HepG2 (cell line): ENCODE measurements around the gene HPCAL1. TPM values are rescaled to one million over a fixed set of nuclear protein-coding genes. Genes with fewer than 3 reads are reported as not detected.

Experiments used
- BCL6 ChIP-seq: IDR thresholded peaks from 2 replicates; pipeline ENCODE4 v1.6.1; 2016; ENCODE audit warnings: missing genetic modification reagents, missing compliant biosample characterization
- CBX1 ChIP-seq: IDR thresholded peaks from one replicate; pipeline ENCODE4 v1.6.1; 2016; ENCODE audit warnings: antibody characterized with exemption, low read depth
- GPN1 ChIP-seq: sonication (generic); formaldehyde crosslinking; IDR thresholded peaks from 2 replicates; pipeline ENCODE4 v1.5.1; 2020; ENCODE audit warnings: missing genetic modification reagents, borderline replicate concordance
- HMGA1 ChIP-seq: sonication (generic); formaldehyde crosslinking; conservative IDR thresholded peaks from 2 replicates; pipeline ENCODE4 v1.4.0; 2020; ENCODE audit warnings: missing genetic modification reagents
- NBN ChIP-seq: fragments of 450-650 bp; conservative IDR thresholded peaks from 2 replicates; pipeline ENCODE4 v1.6.1; 2017
- NR2F2 ChIP-seq: IDR thresholded peaks from 2 replicates; pipeline ENCODE4 v1.6.1; 2012; ENCODE audit warnings: low read depth, inconsistent platforms, borderline replicate concordance
- RAD21 ChIP-seq: fragments of 450-650 bp; formaldehyde crosslinking; IDR thresholded peaks from 2 replicates; pipeline ENCODE4 v1.5.0; 2020; ENCODE audit warnings: mild to moderate bottlenecking
- RBM39 ChIP-seq: fragments of 200-400 bp; formaldehyde crosslinking; IDR thresholded peaks from one replicate; pipeline ENCODE4 v1.6.1; 2018; ENCODE audit warnings: antibody characterized with exemption, mild to moderate bottlenecking, low read depth, low read length; ENCODE audit not compliant: poor library complexity, severe bottlenecking
- TBX3 ChIP-seq: fragments of 450-650 bp; IDR thresholded peaks from 2 replicates; pipeline ENCODE4 v1.6.1; 2017; ENCODE audit warnings: antibody characterized with exemption, mild to moderate bottlenecking, inconsistent platforms, borderline replicate concordance
- ZBTB7A ChIP-seq: sonication (generic); formaldehyde crosslinking; IDR thresholded peaks from 2 replicates; pipeline ENCODE4 v1.8.0; 2022; ENCODE audit warnings: mild to moderate bottlenecking, missing genetic modification reagents
- ZFP36 ChIP-seq: fragments of 150-350 bp; IDR thresholded peaks from 2 replicates; pipeline ENCODE4 v1.6.1; 2018; ENCODE audit warnings: borderline replicate concordance, low read length, low read depth; ENCODE audit not compliant: partially characterized antibody
- ZFP62 ChIP-seq: sonication (generic); formaldehyde crosslinking; IDR thresholded peaks from 2 replicates; pipeline ENCODE4 v1.4.0; 2020; ENCODE audit warnings: missing genetic modification reagents
- ZNF251 ChIP-seq: sonication (generic); formaldehyde crosslinking; IDR thresholded peaks from 2 replicates; pipeline ENCODE4 v1.9.0; 2021; ENCODE audit warnings: mild to moderate bottlenecking, missing genetic modification reagents
- ZNF720 ChIP-seq: sonication (generic); formaldehyde crosslinking; IDR thresholded peaks from 2 replicates; pipeline ENCODE4 v1.4.0; 2020; ENCODE audit warnings: missing genetic modification reagents
- ZNF777 ChIP-seq: sonication (generic); formaldehyde crosslinking; IDR thresholded peaks from 2 replicates; pipeline ENCODE4 v1.4.0; 2020; ENCODE audit warnings: missing genetic modification reagents
- polyA plus RNA-seq, 8 experiments: library from polyadenylated mRNA; depleted of rRNA in 3 of 8; stranded (reverse) in 7 of 8; unstranded in 1 of 8; fragments of >200 nt; fragmentation: Illumina TruSeq in 4 of 8; extraction: Trizol in 4 of 8; gene quantifications; 2 replicates each; pipeline versions ENCODE4 v1.2.1 to v1.2.3, GENCODE V29; 2011 to 2016; ENCODE audit warnings: low read depth in 4 of 8, missing spikeins in 1 of 8, mixed read lengths in 1 of 8; ENCODE audit not compliant: insufficient read depth in 1 of 8
- total RNA-seq, 5 experiments: library from RNA; depleted of rRNA; stranded (reverse); fragments of >200 nt; fragmentation: Illumina TruSeq; extraction: Trizol; gene quantifications; 2 replicates each; pipeline ENCODE4 v1.2.3, GENCODE V29; 2016; ENCODE audit warnings: low read depth in 1 of 5
- TF ChIP-seq, protein P1 (sequence below): sonication (generic); formaldehyde crosslinking; IDR thresholded peaks from 2 replicates; pipeline ENCODE4 v1.4.0; 2020; ENCODE audit warnings: missing genetic modification reagents, mild to moderate bottlenecking, borderline replicate concordance
- TF ChIP-seq, protein P2 (sequence below): sonication (generic); formaldehyde crosslinking; IDR thresholded peaks from 2 replicates; pipeline ENCODE4 v1.8.1; 2022; ENCODE audit warnings: mild to moderate bottlenecking, missing genetic modification reagents
- TF ChIP-seq, protein P3 (sequence below): sonication (generic); formaldehyde crosslinking; IDR thresholded peaks from 2 replicates; pipeline ENCODE4 v1.4.0; 2020; ENCODE audit warnings: missing genetic modification reagents, borderline replicate concordance
- TF ChIP-seq, protein P4 (sequence below): sonication (generic); formaldehyde crosslinking; IDR thresholded peaks from 2 replicates; pipeline ENCODE4 v1.4.0; 2020; ENCODE audit warnings: missing genetic modification reagents

Gene HPCAL1
- total and polyA plus RNA-seq, 2 of the 13 experiments (the other 11 are each of a cell fraction or from before 2014, with no cell fraction given): 29.5 to 29.9 TPM

DNA sequence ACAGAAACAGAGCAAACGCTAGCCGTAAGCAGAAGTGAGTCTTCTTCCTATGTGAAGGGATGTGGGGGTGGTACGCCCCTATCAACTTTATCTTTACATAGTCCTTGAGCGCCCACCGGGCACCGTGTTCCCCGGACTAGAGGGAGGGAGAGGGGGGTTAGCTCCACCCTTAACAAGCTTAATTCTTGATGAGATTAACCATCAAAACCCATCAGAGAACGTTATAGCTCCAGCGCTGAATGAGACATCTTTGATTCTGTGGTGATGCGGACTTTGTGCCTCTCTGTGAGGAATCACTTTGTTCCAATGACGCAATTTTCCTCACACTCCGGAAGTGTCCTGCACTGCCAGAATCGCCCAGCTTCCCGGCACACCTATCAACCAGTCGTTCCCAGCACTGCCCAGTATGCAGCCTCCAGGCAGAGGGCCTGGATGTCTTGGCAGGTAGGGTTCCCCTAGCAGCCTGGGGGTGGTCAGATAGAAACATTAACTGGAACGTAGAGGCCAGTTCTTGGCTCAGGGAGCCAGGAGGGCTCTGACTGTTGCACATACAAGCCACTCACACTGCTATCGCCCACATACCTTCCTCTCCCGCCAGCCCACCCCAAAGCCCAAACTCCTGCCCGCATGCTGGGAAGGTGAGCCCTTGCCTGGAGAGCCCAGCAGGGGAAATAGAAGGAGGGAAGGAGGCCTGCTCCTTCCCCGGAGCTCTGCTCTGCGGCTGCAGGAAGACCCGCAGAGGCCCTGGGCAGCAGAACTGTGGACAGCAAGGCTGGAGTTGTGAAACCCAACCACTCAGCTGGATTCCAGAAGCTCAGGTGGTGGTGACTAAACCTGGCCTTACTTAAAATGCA lies 147.4 kb downstream of the HPCAL1 start (continued):
- TF ChIP-seq NR2F2: no peak; the same call in 1 of the 2 replicates
- TF ChIP-seq, protein P1, sequence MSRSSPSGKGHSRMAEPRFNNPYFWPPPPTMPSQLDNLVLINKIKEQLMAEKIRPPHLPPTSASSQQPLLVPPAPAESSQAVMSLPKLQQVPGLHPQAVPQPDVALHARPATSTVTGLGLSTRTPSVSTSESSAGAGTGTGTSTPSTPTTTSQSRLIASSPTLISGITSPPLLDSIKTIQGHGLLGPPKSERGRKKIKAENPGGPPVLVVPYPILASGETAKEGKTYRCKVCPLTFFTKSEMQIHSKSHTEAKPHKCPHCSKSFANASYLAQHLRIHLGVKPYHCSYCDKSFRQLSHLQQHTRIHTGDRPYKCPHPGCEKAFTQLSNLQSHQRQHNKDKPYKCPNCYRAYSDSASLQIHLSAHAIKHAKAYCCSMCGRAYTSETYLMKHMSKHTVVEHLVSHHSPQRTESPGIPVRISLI (CRISPR knock-in tag): no peak
- TF ChIP-seq CBX1: peak; percentile 55
- no peak for TF ChIP-seq ZNF251
- TF ChIP-seq ZNF720 (CRISPR knock-in tag): no peak
- TF ChIP-seq, protein P2, sequence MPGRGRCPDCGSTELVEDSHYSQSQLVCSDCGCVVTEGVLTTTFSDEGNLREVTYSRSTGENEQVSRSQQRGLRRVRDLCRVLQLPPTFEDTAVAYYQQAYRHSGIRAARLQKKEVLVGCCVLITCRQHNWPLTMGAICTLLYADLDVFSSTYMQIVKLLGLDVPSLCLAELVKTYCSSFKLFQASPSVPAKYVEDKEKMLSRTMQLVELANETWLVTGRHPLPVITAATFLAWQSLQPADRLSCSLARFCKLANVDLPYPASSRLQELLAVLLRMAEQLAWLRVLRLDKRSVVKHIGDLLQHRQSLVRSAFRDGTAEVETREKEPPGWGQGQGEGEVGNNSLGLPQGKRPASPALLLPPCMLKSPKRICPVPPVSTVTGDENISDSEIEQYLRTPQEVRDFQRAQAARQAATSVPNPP (CRISPR knock-in tag): no peak
- TF ChIP-seq HMGA1: no peak
- TF ChIP-seq, protein P3, sequence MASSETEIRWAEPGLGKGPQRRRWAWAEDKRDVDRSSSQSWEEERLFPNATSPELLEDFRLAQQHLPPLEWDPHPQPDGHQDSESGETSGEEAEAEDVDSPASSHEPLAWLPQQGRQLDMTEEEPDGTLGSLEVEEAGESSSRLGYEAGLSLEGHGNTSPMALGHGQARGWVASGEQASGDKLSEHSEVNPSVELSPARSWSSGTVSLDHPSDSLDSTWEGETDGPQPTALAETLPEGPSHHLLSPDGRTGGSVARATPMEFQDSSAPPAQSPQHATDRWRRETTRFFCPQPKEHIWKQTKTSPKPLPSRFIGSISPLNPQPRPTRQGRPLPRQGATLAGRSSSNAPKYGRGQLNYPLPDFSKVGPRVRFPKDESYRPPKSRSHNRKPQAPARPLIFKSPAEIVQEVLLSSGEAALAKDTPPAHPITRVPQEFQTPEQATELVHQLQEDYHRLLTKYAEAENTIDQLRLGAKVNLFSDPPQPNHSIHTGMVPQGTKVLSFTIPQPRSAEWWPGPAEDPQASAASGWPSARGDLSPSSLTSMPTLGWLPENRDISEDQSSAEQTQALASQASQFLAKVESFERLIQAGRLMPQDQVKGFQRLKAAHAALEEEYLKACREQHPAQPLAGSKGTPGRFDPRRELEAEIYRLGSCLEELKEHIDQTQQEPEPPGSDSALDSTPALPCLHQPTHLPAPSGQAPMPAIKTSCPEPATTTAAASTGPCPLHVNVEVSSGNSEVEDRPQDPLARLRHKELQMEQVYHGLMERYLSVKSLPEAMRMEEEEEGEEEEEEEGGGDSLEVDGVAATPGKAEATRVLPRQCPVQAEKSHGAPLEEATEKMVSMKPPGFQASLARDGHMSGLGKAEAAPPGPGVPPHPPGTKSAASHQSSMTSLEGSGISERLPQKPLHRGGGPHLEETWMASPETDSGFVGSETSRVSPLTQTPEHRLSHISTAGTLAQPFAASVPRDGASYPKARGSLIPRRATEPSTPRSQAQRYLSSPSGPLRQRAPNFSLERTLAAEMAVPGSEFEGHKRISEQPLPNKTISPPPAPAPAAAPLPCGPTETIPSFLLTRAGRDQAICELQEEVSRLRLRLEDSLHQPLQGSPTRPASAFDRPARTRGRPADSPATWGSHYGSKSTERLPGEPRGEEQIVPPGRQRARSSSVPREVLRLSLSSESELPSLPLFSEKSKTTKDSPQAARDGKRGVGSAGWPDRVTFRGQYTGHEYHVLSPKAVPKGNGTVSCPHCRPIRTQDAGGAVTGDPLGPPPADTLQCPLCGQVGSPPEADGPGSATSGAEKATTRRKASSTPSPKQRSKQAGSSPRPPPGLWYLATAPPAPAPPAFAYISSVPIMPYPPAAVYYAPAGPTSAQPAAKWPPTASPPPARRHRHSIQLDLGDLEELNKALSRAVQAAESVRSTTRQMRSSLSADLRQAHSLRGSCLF (CRISPR knock-in tag): no peak
- no peak for TF ChIP-seq ZFP36
- TF ChIP-seq ZBTB7A: no peak
- TF ChIP-seq TBX3: no peak
- no peak for TF ChIP-seq NBN
- TF ChIP-seq, protein P4, sequence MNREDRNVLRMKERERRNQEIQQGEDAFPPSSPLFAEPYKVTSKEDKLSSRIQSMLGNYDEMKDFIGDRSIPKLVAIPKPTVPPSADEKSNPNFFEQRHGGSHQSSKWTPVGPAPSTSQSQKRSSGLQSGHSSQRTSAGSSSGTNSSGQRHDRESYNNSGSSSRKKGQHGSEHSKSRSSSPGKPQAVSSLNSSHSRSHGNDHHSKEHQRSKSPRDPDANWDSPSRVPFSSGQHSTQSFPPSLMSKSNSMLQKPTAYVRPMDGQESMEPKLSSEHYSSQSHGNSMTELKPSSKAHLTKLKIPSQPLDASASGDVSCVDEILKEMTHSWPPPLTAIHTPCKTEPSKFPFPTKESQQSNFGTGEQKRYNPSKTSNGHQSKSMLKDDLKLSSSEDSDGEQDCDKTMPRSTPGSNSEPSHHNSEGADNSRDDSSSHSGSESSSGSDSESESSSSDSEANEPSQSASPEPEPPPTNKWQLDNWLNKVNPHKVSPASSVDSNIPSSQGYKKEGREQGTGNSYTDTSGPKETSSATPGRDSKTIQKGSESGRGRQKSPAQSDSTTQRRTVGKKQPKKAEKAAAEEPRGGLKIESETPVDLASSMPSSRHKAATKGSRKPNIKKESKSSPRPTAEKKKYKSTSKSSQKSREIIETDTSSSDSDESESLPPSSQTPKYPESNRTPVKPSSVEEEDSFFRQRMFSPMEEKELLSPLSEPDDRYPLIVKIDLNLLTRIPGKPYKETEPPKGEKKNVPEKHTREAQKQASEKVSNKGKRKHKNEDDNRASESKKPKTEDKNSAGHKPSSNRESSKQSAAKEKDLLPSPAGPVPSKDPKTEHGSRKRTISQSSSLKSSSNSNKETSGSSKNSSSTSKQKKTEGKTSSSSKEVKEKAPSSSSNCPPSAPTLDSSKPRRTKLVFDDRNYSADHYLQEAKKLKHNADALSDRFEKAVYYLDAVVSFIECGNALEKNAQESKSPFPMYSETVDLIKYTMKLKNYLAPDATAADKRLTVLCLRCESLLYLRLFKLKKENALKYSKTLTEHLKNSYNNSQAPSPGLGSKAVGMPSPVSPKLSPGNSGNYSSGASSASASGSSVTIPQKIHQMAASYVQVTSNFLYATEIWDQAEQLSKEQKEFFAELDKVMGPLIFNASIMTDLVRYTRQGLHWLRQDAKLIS (CRISPR knock-in tag): no peak; the same call in 1 of the 2 replicates
- no peak for TF ChIP-seq ZNF777 (CRISPR knock-in tag)
- no peak for TF ChIP-seq GPN1 (CRISPR knock-in tag)
- TF ChIP-seq RAD21 (CRISPR knock-in tag): 0 out of 2 replicates have a peak, but pooled peaks have one; percentile 21
- TF ChIP-seq ZFP62 (CRISPR knock-in tag): no peak
- peak; percentile 64 for TF ChIP-seq BCL6 (CRISPR knock-in tag)
- TF ChIP-seq RBM39: no peak
